Measurements from ENCODE around the gene DIDO1.

The DIDO1 gene

GRCh38 chr20:62947532-62948300 lies 21.4 kb upstream of the DIDO1 start:
- no peak for DNase-seq (ENCODE audit: low spot score)
- in situ Hi-C loops (cut with MboI; ENCODE audit: low pct_unique_long_range_greater_than_20kb, low sequenced_read_pairs, unreplicated experiment) = no loop called here

GRCh38 chr20:62946918-62947317 lies 20.6 kb upstream of the DIDO1 start:
- in situ Hi-C loops (cut with MboI; ENCODE audit: low pct_unique_long_range_greater_than_20kb, low sequenced_read_pairs, unreplicated experiment) = no loop called here
- no peak for DNase-seq (ENCODE audit: low spot score)
- TF ChIP-seq, protein P1, sequence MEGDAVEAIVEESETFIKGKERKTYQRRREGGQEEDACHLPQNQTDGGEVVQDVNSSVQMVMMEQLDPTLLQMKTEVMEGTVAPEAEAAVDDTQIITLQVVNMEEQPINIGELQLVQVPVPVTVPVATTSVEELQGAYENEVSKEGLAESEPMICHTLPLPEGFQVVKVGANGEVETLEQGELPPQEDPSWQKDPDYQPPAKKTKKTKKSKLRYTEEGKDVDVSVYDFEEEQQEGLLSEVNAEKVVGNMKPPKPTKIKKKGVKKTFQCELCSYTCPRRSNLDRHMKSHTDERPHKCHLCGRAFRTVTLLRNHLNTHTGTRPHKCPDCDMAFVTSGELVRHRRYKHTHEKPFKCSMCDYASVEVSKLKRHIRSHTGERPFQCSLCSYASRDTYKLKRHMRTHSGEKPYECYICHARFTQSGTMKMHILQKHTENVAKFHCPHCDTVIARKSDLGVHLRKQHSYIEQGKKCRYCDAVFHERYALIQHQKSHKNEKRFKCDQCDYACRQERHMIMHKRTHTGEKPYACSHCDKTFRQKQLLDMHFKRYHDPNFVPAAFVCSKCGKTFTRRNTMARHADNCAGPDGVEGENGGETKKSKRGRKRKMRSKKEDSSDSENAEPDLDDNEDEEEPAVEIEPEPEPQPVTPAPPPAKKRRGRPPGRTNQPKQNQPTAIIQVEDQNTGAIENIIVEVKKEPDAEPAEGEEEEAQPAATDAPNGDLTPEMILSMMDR (IDR thresholded peaks at IDR 0.05; ENCODE audit: extremely low read depth, insufficient read depth, missing control alignments) = no peak

More at GRCh38 chr20:62947532-62948300, 21.4 kb upstream of the DIDO1 start:
- TF ChIP-seq, protein P1 (IDR thresholded peaks at IDR 0.05; ENCODE audit: extremely low read depth, insufficient read depth, missing control alignments) = no peak

DNA sequence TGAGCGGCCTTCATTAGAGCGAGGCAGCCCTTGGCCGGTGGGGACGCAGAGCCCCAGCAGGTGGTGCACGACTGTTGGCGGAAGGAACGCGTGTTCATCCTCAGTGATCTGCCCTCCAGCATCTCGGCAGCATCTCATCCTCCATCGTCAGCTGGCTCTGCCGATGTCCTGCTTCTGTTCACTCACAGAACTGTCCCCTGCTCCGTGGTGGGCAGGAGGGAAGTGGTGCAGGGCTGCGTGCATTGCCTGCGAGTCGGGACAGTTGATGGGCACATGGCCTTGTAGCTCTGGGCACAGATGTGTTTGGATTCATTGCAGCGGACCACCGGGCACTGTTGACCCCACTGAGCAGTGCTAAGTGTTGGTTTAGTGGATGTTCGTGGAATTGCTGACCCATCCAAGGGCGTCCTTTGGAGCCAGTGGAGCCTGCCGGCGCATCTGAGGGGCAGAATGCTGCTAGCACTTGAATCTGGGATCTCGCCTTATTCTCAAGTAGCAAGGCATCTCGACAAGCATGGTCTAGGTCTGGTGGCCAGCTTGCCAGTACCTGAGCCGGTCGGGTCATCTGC lies 19.6 kb upstream of the DIDO1 start:
- TF ChIP-seq, protein P1 (IDR thresholded peaks at IDR 0.05; ENCODE audit: extremely low read depth, insufficient read depth, missing control alignments) = no peak
- DNase-seq (ENCODE audit: low spot score) = no peak
- in situ Hi-C loops (cut with MboI; ENCODE audit: low pct_unique_long_range_greater_than_20kb, low sequenced_read_pairs, unreplicated experiment) = no loop called here

DNA sequence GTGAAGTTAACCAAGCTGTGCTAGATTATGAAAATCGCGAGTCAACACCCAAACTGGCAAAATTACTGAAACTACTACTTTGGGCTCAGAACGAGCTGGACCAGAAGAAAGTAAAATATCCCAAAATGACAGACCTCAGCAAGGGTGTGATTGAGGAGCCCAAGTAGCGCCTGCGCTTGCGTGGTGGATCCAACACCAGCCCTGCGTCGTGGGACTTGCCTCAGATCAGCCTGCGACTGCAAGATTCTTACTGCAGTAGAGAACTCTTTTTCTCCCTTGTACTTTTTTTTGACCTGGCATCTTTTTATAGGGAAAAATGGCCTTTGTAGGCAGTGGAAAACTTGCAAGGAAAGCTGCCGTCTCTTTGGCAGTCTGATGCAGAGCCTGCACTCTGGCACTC lies 18.4 kb upstream of the DIDO1 start:
- in situ Hi-C loops (cut with MboI; ENCODE audit: low pct_unique_long_range_greater_than_20kb, low sequenced_read_pairs, unreplicated experiment) = no loop called here
- TF ChIP-seq, protein P1 (IDR thresholded peaks at IDR 0.05; ENCODE audit: extremely low read depth, insufficient read depth, missing control alignments) = no peak
- DNase-seq (ENCODE audit: low spot score) = no peak

DNA sequence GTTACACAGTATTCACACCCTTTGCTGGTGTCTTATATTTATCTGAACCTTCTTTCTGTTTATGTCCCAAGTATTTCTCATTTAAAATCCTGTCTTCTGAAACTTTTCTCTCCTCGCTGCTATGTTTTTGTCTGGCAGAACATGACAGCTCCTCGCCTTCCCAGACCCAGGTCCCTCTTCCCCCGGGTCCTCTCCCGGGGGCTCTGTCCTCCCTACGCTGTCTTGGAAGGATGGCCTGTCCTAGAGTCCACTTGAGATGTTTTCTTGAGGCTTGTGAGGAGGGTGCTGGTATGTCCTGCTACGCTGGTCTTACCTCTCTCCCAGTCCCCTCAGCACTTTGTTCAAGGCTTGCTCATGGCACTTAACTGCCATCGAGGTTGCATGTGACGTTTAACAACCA lies 17.9 kb upstream of the DIDO1 start:
- TF ChIP-seq, protein P1 (IDR thresholded peaks at IDR 0.05; ENCODE audit: extremely low read depth, insufficient read depth, missing control alignments) = no peak
- in situ Hi-C loops (cut with MboI; ENCODE audit: low pct_unique_long_range_greater_than_20kb, low sequenced_read_pairs, unreplicated experiment) = no loop called here
- DNase-seq (ENCODE audit: low spot score) = no peak

- TF ChIP-seq, protein P1 (IDR thresholded peaks at IDR 0.05; ENCODE audit: extremely low read depth, insufficient read depth, missing control alignments) = no peak
- in situ Hi-C loops (cut with MboI; ENCODE audit: low pct_unique_long_range_greater_than_20kb, low sequenced_read_pairs, unreplicated experiment) = no loop called here
- DNase-seq (ENCODE audit: low spot score) = no peak
Observed at GRCh38 chr20:62943396-62943795, 17.1 kb upstream of the DIDO1 start.

Data from GM13977 (cell line).